SHP77 treated with DMSO at 0.1 percent for 48 hours (cell line): ENCODE measurements around the gene PNRC2.
"Not testable (repeated sequence)": the region's sequence is repeated elsewhere in the genome, so short reads cannot be mapped to it uniquely, and the experiment has no call there.

Source experiments
- DNase-seq: peaks from one replicate; lab custom pipeline; 2025; lab: John Stamatoyannopoulos, UW

PNRC2 gene

DNA sequence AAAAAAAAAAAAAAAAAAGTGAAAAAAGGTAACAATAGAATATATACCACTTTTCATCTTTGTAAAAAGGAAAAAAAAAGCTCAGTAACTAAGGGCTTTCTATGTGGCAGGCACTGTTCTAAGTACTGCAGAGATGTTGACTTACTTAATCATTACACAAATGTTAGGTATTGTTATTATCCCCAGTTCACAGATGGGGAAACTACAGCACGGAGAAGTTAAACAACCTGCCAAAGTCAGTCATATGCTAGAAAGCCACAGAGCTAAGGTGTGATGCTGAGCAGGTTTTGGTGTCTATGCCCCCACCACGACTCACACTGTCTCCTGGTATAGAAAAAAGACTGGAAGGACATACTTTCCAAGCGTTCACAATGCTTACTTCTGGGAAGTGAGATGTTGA is 6.6 kb upstream of the PNRC2 start:
- no peak for DNase-seq

DNA sequence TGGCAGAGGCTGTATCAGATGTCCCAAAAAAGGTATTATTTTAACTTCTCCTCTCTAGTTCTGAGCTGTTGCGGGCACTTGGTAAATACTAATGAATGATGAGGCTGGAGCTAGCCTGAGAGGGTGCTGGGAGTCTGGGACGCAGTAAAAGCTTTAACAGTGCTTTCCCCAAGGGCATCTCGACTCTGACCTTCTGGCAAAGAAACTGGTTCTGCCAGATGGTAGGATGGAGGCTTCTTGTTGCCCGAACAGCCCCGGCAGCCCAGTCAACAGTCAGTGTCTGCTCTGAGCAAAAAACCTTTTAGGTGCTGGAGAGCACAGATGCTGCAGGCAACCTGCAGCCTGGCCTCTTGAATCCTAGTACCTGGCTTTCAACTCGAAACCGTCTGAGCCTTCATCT is 2.5 kb upstream of the PNRC2 start:
- DNase-seq, result no peak

DNA sequence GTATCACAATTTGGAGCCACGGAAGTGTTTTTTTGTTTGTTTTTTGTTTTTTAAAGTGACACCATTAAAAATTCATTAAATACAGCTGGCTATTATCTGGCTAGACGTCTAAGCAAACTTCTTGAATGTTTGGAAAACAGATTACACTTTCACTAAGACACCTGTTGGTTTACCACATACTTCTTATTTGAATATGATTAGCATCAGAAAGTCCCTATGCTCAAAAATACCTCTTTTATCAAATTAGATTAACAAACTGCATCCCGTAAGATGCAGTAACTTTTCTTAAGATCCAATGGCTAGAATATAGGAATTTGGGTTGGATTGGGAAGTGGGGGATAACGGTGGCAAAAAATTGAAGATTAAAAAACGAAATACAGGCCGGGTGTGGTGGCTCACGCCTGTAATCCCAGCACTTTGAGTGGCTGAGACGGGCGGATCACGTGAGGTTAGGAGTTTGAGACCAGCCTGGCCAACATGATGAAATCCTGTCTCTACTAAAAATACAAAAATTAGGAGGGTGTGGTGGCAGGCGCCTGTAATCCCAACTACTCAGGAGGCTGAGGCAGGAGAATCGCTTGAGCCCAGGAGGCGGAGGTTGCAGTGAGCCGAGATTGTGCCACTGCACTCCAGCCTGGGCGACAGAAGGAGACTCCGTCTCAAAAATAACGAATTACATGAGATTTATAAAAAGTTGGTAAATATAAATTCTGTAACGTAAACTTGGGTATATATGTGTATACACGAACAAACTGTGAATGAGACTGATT is 1.4 kb upstream of the PNRC2 start:
- not testable (repeated sequence) for DNase-seq

DNA sequence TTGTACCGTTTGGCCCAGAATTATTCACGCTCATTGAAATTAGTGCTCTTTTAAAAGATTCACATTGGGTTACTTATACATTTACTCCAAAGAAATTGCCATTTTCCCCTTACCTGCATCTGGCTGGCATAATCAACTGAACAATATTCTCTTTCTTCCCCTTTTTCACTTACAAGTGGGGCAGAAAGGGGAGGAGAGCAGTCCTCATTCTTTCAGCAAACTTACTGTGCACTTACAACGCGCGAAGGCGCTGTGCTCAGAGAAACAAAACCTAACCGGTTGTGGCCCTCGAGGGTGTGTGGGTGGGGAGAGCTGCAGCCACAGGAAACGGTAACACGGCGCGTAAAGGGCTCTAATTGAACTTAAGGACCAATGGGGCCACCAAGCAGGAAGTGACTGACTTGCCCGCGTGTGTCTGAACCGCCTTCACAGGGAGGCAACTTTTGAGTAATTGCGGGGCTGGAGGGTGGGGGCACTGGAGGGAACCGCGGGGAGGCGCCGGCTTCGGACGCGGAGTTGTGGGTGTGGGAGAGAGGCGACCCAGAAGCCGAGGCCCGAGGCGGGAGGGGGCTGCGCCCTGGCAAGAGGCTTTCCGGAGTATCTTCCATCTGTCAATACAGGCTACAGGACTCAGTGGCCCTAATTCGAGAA is 693 bp upstream of the PNRC2 start:
- peak; percentile 62 for DNase-seq

DNA sequence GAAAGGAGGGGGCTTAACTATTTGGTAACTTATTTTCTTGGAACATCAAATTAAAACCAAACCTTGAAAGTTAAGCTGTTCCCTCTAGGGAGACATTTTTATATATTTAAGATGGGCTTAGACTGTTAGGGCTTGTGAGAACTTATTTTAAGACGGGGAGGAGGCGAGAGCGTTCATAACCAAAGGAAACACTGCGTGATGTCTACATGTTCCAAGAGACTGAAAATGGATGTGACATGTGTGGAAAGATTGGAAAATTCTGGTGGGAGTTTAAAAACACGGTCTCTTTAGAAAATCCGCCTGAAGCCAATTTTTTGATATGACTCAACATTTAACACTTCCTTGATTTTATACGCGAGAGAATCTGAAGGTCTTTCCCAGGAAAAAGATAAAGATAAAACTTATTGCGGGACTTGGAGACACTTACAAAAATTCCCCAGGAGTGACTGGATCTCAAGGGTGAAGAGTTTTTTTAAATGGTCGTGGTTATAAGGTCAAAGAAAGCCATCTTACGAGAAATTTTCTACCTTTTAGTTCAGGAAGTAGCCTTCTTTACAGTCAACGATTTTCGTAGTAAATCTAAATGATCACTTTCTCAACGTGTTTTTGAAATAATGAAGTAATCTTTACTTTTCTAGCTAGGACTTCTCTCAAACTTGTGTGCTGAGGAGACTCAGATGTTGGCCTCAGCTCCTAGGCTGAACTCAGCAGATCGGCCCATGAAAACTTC is 828 bp downstream of the PNRC2 start:
- DNase-seq, result no peak

DNA sequence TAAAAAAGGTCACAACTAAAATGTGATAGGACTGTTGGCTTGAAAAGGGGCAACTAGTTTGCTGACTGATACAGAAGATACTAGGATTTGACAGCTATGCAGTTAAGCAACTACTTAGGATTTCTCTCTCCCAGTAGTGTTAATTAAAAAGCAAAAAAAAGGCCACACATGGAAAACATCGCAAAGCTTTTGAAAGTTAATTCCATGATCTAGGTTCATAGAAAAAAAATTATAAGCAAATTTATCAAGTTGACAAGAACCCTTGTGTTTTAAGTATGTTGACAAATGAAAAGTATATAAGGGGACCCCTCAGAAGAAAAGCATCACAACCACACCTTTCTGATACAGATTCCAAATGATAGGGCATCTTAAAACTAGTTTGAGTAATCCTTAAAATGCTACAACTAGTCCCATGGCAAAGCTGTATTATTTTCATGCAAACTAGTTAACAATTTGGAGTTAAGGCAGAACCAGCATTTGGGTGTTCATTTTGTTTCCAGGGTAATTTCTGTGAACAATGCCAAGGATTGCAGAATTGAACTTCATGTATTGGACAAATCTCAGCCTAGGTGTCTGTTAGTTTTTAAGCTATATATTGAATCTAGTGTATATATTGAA is 4.1 kb downstream of the PNRC2 start:
- DNase-seq, result no peak

DNA sequence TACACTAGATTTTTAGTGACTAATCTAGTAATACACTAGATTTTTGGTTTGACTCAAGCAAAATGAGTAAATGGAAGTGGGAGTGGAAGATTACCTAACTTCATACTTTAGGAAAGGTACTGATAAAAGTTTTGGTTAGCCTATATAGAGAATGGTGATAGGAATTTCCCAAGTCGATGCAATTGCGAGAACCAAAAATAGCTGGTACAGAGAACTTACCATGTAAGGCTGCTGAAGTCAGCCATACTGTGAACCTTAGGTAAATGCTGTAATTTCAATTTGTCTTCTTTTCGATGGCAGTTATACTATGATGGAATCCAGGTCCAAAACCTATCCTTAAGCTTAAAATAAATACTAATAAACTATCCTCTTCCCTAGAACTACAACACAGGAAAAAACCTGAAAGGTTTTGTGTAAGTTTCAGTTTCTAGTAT is 4.6 kb downstream of the PNRC2 start:
- no peak for DNase-seq

DNA sequence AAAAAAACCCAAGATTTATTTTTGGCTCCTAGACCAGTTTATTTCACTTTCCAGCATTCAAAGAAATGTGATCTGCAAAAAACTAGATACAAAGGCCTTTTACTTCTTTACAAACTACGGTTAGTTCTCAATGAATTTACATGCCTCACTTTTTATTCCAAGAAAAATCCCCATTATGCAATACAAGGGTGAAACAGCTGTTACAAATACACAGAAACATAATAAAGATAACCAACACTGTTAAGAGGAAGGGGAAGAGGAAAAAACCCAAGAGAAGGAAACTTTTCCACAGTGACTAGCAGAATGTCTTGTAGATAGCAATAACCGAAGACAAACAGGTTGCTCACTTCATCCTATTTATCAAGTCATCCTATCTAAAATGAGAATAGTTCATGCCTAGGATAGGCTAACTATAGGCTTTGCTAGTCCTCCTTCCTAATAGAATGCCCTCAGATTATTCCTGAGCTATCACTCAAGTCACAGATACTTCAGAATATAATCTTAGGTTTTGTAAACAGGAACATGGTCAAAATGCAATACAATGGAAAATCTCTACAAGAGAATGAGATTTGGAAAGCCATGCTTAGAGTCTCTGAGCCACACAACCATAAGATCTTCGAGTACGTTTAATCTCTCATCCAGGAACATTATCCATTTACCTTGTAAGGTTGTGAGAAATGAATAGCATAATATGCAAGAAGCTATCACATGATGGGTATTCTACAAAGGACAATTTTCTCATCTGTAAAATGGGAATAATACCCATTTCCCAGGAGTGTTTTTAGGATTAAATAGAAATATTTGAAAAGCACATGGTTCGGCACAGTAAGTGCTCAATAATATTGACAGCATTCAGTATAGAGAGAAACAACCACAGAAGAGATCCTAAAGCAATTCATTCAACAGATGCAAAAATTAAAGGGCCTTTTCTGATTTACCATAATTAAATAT is 5.4 kb downstream of the PNRC2 start:
- no peak for DNase-seq

DNA sequence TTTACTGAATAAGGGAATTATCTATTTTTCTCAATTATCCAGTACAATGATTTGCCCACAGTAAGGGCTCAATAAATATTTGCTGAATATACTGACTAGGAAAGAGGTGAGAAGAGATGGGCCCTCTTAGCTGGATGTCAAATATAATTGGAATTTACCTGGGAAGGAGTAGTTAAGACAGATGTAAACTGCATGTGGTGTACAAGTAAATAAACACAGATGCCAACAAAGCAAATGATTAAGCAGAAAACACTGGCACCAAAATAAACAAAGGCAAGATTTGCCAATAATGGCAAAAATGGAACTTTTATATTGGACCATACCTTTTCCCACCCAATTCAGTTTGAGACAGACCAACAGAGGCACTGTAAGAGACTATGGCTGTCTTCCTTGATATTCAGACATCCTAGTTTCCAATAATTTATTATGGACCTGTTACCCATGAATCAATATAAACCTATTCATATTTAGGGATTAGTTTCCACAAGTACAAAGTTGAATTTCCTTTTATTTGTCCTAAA is 7.4 kb downstream of the PNRC2 start:
- no peak for DNase-seq

DNA sequence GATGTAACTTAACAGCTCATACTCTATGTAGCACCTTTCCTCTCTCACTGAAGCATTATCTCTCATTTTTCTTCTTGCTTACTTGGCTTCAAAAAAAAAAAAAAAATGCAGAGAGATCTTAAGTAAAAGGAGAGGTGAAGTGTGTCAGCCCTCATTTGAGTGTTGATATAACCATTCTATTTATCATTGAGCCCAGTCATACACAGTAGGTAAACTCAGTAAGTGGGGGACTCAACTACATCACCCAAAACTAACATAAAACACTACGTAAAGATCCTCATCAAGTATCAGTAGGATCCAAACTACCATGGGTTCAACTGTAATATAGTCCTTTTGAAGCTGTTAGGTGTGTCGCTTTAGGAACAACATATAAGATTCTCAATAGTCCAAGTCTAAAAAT is 8.2 kb downstream of the PNRC2 start:
- DNase-seq, result no peak

DNA sequence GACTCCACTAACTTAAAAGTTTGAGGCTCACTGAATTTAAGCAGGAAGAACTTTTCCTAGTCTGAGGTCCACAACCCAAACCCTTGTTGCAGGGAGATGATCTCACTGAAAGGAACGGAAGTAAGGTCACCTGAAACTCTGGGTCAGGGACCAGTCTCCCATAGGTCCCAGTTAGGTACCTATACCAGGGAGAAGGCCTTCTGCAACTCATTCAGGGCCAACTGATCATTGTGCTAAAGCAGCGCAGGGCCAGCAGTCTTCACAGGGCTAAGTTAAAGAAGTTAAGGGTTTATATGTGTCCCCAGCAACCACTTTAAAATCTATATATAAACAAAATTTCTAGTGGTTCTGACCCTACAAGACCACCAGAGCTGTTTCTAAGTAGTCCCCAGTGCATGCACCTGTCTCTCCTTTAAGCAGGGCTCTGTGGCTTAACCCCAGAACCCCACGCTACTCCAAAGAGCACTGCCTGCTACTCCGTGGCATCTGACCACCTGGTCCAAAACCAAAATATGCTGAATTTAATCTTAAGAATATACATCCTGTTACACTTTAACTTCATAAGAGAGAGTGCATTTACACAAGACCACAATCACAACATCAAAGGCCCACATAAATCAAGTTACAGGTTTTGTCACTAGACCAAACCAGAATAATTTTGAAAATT is 17.7 kb downstream of the PNRC2 start:
- no peak for DNase-seq

DNA sequence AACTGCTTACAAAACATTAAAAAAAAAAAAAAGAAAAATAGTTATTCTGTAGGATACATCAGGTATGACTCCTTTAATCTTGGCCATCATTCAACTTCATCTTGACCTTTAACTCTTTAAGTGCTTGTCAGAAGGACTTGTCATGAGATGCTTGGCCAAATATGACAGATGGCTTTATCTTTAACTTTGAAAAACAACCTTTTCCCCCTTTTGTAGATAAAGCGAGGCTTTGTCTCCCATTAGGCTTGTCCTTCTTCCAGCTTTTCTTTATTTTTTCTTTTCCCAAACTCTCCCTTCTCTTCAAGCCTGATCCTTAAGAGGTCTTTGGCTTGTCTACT is 18.2 kb downstream of the PNRC2 start:
- DNase-seq, result no peak

DNA sequence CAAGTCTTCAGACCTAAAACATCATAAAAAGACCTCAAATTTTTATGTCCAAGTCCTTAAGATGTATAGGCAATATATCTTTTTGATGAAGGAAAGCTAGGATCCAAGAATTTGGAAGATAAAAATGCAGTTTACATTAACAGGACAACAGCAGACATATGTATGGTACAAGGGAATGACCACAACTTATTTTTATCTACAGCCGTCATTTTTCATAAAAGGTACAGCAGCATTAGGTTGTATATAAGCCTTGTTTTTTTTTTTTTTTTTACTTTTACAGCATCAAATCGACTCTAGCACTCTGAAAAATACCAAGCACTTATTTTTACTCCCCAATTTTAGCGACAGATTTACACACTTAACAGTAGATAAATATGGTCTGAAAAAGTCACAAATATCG is 19.2 kb downstream of the PNRC2 start:
- no peak for DNase-seq

DNA sequence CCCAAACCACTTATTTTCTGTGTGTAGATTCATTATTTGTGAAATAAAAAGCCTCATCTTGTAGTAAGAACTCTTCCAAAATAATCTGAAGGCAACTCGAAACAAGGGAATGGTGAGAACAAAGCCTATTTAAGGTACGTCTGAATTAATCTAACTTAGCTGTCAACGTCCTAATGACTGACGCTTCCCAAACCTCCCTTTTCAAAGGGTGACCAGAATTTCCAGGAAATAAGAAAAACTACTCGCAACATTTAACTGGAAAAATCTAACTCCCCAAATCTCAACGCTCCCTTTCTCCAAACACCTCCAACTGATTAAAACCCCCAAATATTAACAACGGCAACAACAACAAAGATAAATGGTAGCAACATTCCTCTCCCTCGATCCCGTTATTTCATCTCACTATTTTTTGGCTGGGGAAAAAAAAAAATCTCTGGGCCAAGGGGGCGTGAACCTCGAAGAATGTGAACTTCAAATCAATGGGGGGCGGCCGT is 19.8 kb downstream of the PNRC2 start:
- no peak for DNase-seq

DNA sequence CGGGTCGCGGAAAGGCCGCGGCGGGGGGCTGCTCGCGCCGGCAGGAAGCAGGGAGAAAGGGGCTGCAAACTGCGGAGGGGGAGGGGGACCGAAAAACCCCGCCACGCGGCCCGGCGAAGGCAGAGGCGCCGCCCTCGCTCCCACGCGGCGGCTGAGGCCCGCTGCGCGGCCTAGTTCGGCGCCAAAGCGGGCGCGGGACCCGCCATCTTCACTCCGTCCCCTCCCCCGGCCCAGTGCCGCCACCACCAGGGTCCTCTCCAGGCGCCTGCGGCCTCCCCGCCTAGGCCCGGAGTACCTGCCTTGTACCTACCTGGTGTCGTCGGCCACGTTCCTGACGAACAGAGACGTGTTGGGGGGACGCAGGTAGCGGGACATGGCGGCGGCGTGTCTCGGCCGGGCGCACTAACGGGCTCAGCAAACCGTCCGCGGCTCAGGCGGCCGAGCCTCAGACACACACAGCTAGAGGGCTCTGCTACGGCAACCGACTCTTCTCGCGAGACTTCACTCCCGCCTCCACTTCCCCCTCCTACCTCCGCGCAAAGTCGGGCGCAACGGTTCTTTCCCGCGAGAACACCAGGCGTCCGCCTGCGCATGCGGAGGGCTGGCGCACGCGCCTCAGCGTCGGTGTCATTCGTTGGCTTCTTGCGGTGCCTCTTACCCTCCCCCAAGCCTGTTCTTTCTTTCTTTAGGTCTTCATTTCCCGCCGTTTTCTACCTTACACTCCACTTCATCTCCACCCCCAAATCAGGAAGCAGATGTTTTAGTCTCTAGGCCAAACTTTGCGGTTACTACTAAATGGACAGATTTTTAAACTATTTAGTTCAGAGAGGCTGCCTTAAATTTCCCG is 20.5 kb downstream of the PNRC2 start, which contains the start of gene SRSF10:
Gene SRSF10, minus strand, starts transcription at position 447 of the 847 bp plus-strand sequence. Its CDS starts 72 bp downstream, at position 375.
- peak; percentile 97 for DNase-seq

DNA sequence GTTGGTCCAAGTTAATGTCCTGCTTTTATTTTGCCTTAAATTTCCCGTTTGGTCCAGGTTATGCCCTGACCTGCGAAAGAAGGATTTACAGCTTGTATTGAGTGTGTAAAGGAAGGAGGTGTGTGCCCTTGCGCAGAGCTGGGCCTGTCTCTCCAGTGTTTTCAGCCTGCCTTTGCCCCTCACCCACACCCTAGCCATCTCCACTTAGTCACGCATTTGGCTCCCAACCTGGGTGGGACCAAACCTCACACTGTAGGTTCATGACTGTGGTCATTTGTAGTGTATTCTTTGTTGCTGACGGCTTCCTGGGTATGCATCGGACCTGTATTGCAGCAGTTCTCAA is 21.1 kb downstream of the PNRC2 start:
- no peak for DNase-seq

DNA sequence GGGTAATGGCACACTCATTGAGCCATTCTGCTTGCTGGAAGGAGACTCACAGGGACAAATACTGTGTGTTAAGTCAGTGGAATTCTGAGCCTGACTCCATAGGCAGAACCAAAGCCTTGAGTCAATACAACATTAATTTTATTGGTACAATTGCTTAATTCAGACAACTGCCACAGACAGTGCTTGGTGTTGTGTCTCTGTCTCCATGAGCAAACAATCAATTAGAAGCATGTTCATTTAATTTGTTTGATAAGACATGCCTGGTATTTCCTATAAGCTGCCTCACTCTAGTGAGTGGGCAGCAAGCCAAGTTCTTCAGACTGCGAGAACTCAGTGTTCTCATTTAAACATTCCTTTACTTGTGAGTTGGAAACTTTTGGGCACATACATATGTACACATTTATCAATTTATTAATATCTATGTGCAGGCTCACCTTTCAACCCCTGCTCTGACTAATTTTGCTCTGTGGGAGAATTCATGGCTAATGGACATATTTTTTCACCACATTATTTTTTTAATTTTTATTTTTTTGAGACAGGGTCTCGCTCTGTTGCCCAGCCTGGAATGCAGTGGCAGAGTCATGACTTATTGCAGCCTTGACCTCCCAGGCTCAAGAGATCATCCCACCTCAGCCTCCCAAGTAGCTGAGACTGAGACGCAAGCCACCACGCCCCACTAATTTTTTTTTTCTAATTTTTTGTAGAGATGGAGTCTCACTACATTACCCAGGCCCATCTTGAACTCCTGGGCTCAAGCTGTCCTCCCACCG is 25.0 kb downstream of the PNRC2 start:
- DNase-seq, result no peak

DNA sequence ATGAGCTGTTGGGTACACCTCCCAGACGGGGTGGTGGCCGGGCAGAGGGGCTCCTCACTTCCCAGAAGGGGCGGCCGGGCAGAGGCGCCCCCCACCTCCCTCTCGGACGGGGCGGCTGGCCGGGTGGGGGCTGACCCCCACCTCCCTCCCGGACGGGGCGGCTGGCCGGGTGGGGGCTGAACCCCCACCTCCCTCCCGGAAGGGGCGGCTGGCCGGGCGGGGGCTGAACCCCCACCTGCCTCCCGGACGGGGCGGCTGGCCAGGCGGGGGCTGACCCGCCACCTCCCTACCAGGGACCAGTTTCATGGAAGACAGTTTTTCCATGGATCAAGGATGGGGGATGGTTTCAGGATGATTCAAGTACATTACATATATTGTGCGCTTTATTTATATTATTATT is 27.4 kb downstream of the PNRC2 start:
- DNase-seq, result not testable (repeated sequence)

DNA sequence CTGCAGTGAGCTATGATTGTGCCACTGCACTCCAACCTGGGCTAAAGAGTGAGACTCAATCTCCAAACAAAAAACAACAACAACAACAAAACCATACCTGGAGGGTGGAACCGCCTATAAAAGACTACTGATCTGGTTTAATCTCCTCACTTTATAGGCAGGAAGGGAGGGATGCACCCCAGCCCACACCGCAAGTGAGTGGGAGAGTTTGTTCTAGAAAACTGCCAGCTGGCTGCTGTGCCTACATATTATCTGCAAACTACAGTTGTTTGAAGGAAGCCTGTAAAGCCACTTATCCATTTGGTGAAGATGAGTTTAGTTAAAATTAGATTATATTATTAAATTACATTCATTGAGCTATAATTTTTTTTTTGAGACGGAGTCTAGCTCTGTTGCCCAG is 29.6 kb downstream of the PNRC2 start:
- no peak for DNase-seq
